Trophoblast cell (in vitro differentiated cells and primary cell): ENCODE measurements around the gene EBF3.

Source experiments
- DNase-seq, 2 donors: peaks; one replicate each; pipeline ENCODE4 v3.0.0-alpha.2; 2016
- H2AFZ ChIP-seq: 2 replicates; pipeline ENCODE4 v1.6.1; 2013; ENCODE audit warnings: low read length, moderate library complexity, mild to moderate bottlenecking; ENCODE audit not compliant: insufficient read depth, poor library complexity
- H2AK5ac ChIP-seq: 2 replicates; pipeline ENCODE4 v1.6.1; 2013; ENCODE audit warnings: mild to moderate bottlenecking, low read length
- H2BK120ac ChIP-seq: 2 replicates; pipeline ENCODE4 v1.6.1; 2013; ENCODE audit warnings: low read length, mild to moderate bottlenecking, moderate library complexity; ENCODE audit not compliant: insufficient read depth, poor library complexity
- H2BK12ac ChIP-seq: 2 replicates; pipeline ENCODE4 v1.6.1; 2013; ENCODE audit warnings: mild to moderate bottlenecking, low read length, moderate library complexity
- H2BK5ac ChIP-seq: 2 replicates; pipeline ENCODE4 v1.6.1; 2013; ENCODE audit warnings: low read length, low read depth, moderate library complexity, mild to moderate bottlenecking; ENCODE audit not compliant: poor library complexity
- H3K14ac ChIP-seq: 2 replicates; pipeline ENCODE4 v1.6.1; 2013; ENCODE audit warnings: mild to moderate bottlenecking, low read length
- H3K18ac ChIP-seq: 2 replicates; pipeline ENCODE4 v1.6.1; 2013; ENCODE audit warnings: mild to moderate bottlenecking, low read length
- H3K23ac ChIP-seq: 2 replicates; pipeline ENCODE4 v1.6.1; 2013; ENCODE audit warnings: low read length
- H3K27ac ChIP-seq: 2 replicates; pipeline ENCODE4 v1.5.1; 2013; ENCODE audit warnings: low read depth, mild to moderate bottlenecking, inconsistent platforms, low read length, moderate library complexity
- H3K27me3 ChIP-seq: 2 replicates; pipeline ENCODE4 v1.6.1; 2013; ENCODE audit warnings: inconsistent platforms, mild to moderate bottlenecking, low read length, moderate library complexity; ENCODE audit not compliant: insufficient read depth
- H3K36me3 ChIP-seq, 2 experiments: 1 replicate in 1 of 2; 2 replicates in 1 of 2; pipeline ENCODE4 v1.6.1; 2013; ENCODE audit warnings: low read length in 2 of 2, mild to moderate bottlenecking in 2 of 2, moderate library complexity in 1 of 2; ENCODE audit not compliant: insufficient read depth in 2 of 2, control insufficient read depth in 1 of 2
- H3K4ac ChIP-seq: 2 replicates; pipeline ENCODE4 v1.6.1; 2013; ENCODE audit warnings: low read depth, mild to moderate bottlenecking, low read length, moderate library complexity
- H3K4me1 ChIP-seq, 2 experiments: 1 replicate in 1 of 2; 2 replicates in 1 of 2; pipeline ENCODE4 v1.6.1; 2013; ENCODE audit warnings: low read length in 2 of 2, mild to moderate bottlenecking in 2 of 2, moderate library complexity in 1 of 2; ENCODE audit not compliant: insufficient read depth in 2 of 2, control insufficient read depth in 1 of 2
- H3K4me2 ChIP-seq: 2 replicates; pipeline ENCODE4 v1.6.1; 2013; ENCODE audit warnings: inconsistent platforms, mild to moderate bottlenecking, low read length, moderate library complexity
- H3K4me3 ChIP-seq: 2 replicates; pipeline ENCODE4 v1.5.1; 2013; ENCODE audit warnings: mild to moderate bottlenecking, low read depth, low read length, inconsistent platforms
- H3K79me1 ChIP-seq: one replicate; pipeline ENCODE4 v1.6.1; 2013; ENCODE audit warnings: low read length
- H3K79me2 ChIP-seq: 2 replicates; pipeline ENCODE4 v1.6.1; 2013; ENCODE audit warnings: low read length, mild to moderate bottlenecking; ENCODE audit not compliant: control insufficient read depth, insufficient read depth, poor library complexity
- H3K9ac ChIP-seq: 2 replicates; pipeline ENCODE4 v1.6.1; 2013; ENCODE audit warnings: mild to moderate bottlenecking, low read length
- H3K9me3 ChIP-seq: 2 replicates; pipeline ENCODE4 v1.6.1; 2013; ENCODE audit warnings: low read depth, mild to moderate bottlenecking, control low read depth, inconsistent platforms, low read length; ENCODE audit not compliant: insufficient read depth
- H4K12ac ChIP-seq: 2 replicates; pipeline ENCODE4 v1.6.1; 2013; ENCODE audit warnings: low read depth, mild to moderate bottlenecking, low read length, moderate library complexity
- H4K8ac ChIP-seq: 2 replicates; pipeline ENCODE4 v1.6.1; 2013; ENCODE audit warnings: low read depth, mild to moderate bottlenecking, low read length, moderate library complexity
- H4K91ac ChIP-seq: one replicate; pipeline ENCODE4 v1.6.1; 2013; ENCODE audit warnings: low read depth, mild to moderate bottlenecking, low read length, moderate library complexity
- WGBS: extraction: QIAGEN DNeasy Blood & Tissue Kit; methylation state at CpG from one replicate; pipeline ENCODE4 v1.1.7; 2013; ENCODE audit warnings: missing lambda C conversion rate; ENCODE audit not compliant: insufficient read length, insufficient coverage; ENCODE audit errors: extremely low coverage; 5-methylcytosine and 5-hydroxymethylcytosine counted together

The EBF3 gene

GRCh38 chr10:129843702-129844101, 120.4 kb downstream of the EBF3 start:
- Histone ChIP-seq H4K12ac (no peak overlapping the region), H3K4me3 (no peak overlapping the region), H3K18ac (no peak overlapping the region), H3K9ac (no peak overlapping the region), H2BK5ac (no peak overlapping the region), H3K14ac (no peak overlapping the region), H3K36me3 (no peaks in the 10 kb centered on the region), H3K4ac (no peak overlapping the region), H2BK12ac (no peak overlapping the region), H2BK120ac (no peak overlapping the region), H3K79me1 (no peaks in the 10 kb centered on the region), H3K4me2 (no peak overlapping the region), H4K91ac (no peak overlapping the region), H2AFZ (no peak overlapping the region), H3K27ac (no peak overlapping the region), H3K23ac (no peak overlapping the region), H3K4me1 (no peaks in the 10 kb centered on the region), H3K27me3 (no peaks in the 10 kb centered on the region), H2AK5ac (no peak overlapping the region), H4K8ac (no peak overlapping the region), H3K79me2 (no peaks in the 10 kb centered on the region), H3K9me3 (peaks cover 3% of the 10 kb centered on the region)
- no peak for DNase-seq
- no CpG with 5 or more reads among the region's 12 CpGs for WGBS

GRCh38 chr10:129843131-129843541, 120.9 kb downstream of the EBF3 start:
- Histone ChIP-seq H3K9me3 (peaks cover 3% of the 10 kb centered on the region), H3K27ac (no peak overlapping the region), H4K12ac (no peak overlapping the region), H3K79me2 (no peaks in the 10 kb centered on the region), H4K91ac (no peak overlapping the region), H3K4me1 (no peaks in the 10 kb centered on the region), H3K9ac (no peak overlapping the region), H2BK5ac (no peak overlapping the region), H3K18ac (no peak overlapping the region), H3K4me3 (no peak overlapping the region), H3K79me1 (no peaks in the 10 kb centered on the region), H2BK12ac (no peak overlapping the region), H2AFZ (no peak overlapping the region), H3K27me3 (no peaks in the 10 kb centered on the region), H4K8ac (no peak overlapping the region), H3K4ac (no peak overlapping the region), H3K4me2 (no peak overlapping the region), H2BK120ac (no peak overlapping the region), H3K14ac (no peak overlapping the region), H2AK5ac (no peak overlapping the region), H3K36me3 (no peaks in the 10 kb centered on the region), H3K23ac (no peak overlapping the region)
- no CpG with 5 or more reads among the region's 22 CpGs for WGBS
- DNase-seq = no peak

GRCh38 chr10:129842031-129842430, 122.0 kb downstream of the EBF3 start:
- H2AFZ ChIP-seq = no peak overlapping the region
- no peak overlapping the region for H2BK5ac ChIP-seq
- H3K27ac ChIP-seq = no peak overlapping the region
- H3K4me1 ChIP-seq = no peaks in the 10 kb centered on the region
- no peak overlapping the region for H3K18ac ChIP-seq
- no peak overlapping the region for H3K4ac ChIP-seq
- H3K9me3 ChIP-seq = peaks cover 3% of the 10 kb centered on the region
- no CpG with 5 or more reads among the region's 21 CpGs for WGBS
- no peak overlapping the region for H2BK120ac ChIP-seq
- H2BK12ac ChIP-seq = no peak overlapping the region
- no peak overlapping the region for H4K91ac ChIP-seq
- no peaks in the 10 kb centered on the region for H3K27me3 ChIP-seq
- H4K8ac ChIP-seq = no peak overlapping the region
- H3K79me1 ChIP-seq = no peaks in the 10 kb centered on the region
- no peak overlapping the region for H3K4me3 ChIP-seq
- H2AK5ac ChIP-seq = no peak overlapping the region
- no peak for DNase-seq
- no peak overlapping the region for H3K4me2 ChIP-seq
- H3K23ac ChIP-seq = no peak overlapping the region
- H3K9ac ChIP-seq = no peak overlapping the region
- no peak overlapping the region for H3K14ac ChIP-seq
- H4K12ac ChIP-seq = no peak overlapping the region
- H3K79me2 ChIP-seq = no peaks in the 10 kb centered on the region
- no peaks in the 10 kb centered on the region for H3K36me3 ChIP-seq

- H3K9ac ChIP-seq = no peak overlapping the region
- no peaks in the 10 kb centered on the region for H3K79me1 ChIP-seq
- H3K79me2 ChIP-seq = no peaks in the 10 kb centered on the region
- no peak for DNase-seq
- no peak overlapping the region for H3K4me2 ChIP-seq
- H3K14ac ChIP-seq = no peak overlapping the region
- no peak overlapping the region for H3K18ac ChIP-seq
- no peak overlapping the region for H2BK5ac ChIP-seq
- no peak overlapping the region for H2BK120ac ChIP-seq
- H4K8ac ChIP-seq = no peak overlapping the region
- WGBS = no CpG with 5 or more reads among the region's 9 CpGs
- no peak overlapping the region for H3K23ac ChIP-seq
- H4K91ac ChIP-seq = no peak overlapping the region
- no peaks in the 10 kb centered on the region for H3K27me3 ChIP-seq
- H4K12ac ChIP-seq = no peak overlapping the region
- H3K9me3 ChIP-seq = peaks cover 3% of the 10 kb centered on the region
- no peak overlapping the region for H2AFZ ChIP-seq
- no peak overlapping the region for H3K4ac ChIP-seq
- no peaks in the 10 kb centered on the region for H3K4me1 ChIP-seq
- H3K36me3 ChIP-seq = no peaks in the 10 kb centered on the region
- no peak overlapping the region for H2AK5ac ChIP-seq
- no peak overlapping the region for H3K4me3 ChIP-seq
- no peak overlapping the region for H3K27ac ChIP-seq
- no peak overlapping the region for H2BK12ac ChIP-seq
Measured at GRCh38 chr10:129841590-129841989, 122.5 kb downstream of the EBF3 start.
